Activated T-helper 17 cell treated with anti-CD3 and anti-CD28 coated beads, Interleukin-2, amount 50 U/mL, for 72 hours (primary cell): ENCODE results near the gene GINS2. TPM values are rescaled to one million over a fixed set of nuclear protein-coding genes. Genes with fewer than 3 reads are reported as not detected.

ENCODE experiments used
- ATAC-seq: fragments of 150-1000 bp; cut with Tn5 transposase; replicated peaks from 2 replicates; pipeline ENCODE4 v1.10.0; 2021; ENCODE audit warnings: mild to moderate bottlenecking, moderate library complexity
- H3K27ac Mint-ChIP-seq: one replicate; pipeline ENCODE4 v1.8.0; 2022; ENCODE audit warnings: mixed read lengths
- H3K27me3 Mint-ChIP-seq: one replicate; pipeline ENCODE4 v1.8.0; 2022; ENCODE audit warnings: mixed read lengths
- H3K36me3 Mint-ChIP-seq: one replicate; pipeline ENCODE4 v1.8.0; 2022; ENCODE audit warnings: low read depth, mild to moderate bottlenecking, mixed read lengths
- H3K4me1 Mint-ChIP-seq: one replicate; pipeline ENCODE4 v1.8.0; 2022; ENCODE audit warnings: mixed read lengths
- H3K4me3 Mint-ChIP-seq: one replicate; pipeline ENCODE4 v1.8.0; 2022; ENCODE audit warnings: mild to moderate bottlenecking, mixed read lengths
- H3K9me3 Mint-ChIP-seq: one replicate; pipeline ENCODE4 v1.8.0; 2022; ENCODE audit warnings: mixed read lengths
- total RNA-seq, 2 donors: library from RNA; stranded (reverse); gene quantifications; one replicate each; pipeline ENCODE4 v1.2.3, GENCODE V29; 2022

Gene GINS2
- total RNA-seq, 2 donors from 2014 or later = 39.1 to 64.2 TPM

DNA sequence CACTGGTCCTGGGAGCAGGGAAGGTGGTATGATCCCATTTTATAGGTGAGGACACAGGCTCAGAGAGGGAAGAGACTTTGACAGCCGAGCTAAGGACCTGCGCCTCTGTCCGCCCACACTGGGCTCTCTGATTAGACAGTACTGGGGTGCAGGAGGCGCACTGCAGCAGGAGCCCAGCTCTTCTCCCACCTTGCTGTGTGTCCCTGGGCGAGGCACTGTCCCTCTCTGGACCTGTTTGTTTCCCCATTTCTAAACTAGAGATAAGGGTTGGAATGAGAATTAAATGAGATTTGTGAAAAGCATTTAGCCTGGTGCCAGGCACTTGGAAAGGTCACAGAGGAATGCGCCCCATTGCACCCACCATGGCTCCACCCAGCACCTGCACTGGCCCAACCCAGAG, 19.6 kb upstream of the GINS2 start:
- Mint-ChIP-seq H3K4me3 (no peak overlapping the region), H3K4me1 (no peaks in the 10 kb centered on the region), H3K27me3 (no peaks in the 10 kb centered on the region), H3K36me3 (no peaks in the 10 kb centered on the region), H3K27ac (no peak overlapping the region), H3K9me3 (no peaks in the 10 kb centered on the region)
- no peak for ATAC-seq

GRCh38 chr16:85707528-85708095, 18.9 kb upstream of the GINS2 start:
- Mint-ChIP-seq H3K9me3 (no peaks in the 10 kb centered on the region), H3K4me1 (no peaks in the 10 kb centered on the region), H3K27ac (no peak overlapping the region), H3K4me3 (no peak overlapping the region), H3K36me3 (no peaks in the 10 kb centered on the region), H3K27me3 (no peaks in the 10 kb centered on the region)
- ATAC-seq = no peak

DNA sequence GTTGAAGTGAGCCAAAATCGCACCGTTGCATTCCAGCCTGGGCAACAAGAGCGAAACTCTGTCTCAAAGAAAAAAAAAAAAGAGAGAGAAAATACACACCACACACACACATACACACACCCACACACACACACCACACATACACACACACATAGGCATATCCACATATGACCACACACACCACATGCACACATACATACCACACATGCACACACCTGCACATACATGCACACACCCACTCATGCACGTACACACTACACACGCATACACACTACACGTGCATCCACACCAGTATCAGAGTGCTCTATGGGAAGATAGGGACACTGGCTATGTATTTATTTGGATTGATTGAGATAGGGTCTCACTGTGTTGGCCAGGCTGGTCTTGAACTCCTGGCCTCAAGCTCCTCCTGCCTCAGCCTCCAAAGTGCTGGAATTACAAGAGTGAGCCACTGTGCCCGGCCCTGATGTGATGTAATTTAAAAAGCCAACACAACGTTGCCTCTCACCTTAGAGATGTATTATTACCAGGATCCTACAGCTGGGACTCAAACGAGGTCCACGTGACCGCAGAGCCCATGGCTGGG, 17.8 kb upstream of the GINS2 start:
- Mint-ChIP-seq H3K27me3 (no peaks in the 10 kb centered on the region), H3K4me1 (no peaks in the 10 kb centered on the region), H3K4me3 (no peak overlapping the region), H3K36me3 (no peaks in the 10 kb centered on the region), H3K27ac (no peak overlapping the region), H3K9me3 (no peaks in the 10 kb centered on the region)
- no peak for ATAC-seq

GRCh38 chr16:85704900-85705846, 16.4 kb upstream of the GINS2 start:
- Mint-ChIP-seq H3K4me1 (no peaks in the 10 kb centered on the region), H3K27me3 (no peaks in the 10 kb centered on the region), H3K4me3 (no peak overlapping the region), H3K36me3 (no peaks in the 10 kb centered on the region), H3K9me3 (no peaks in the 10 kb centered on the region), H3K27ac (no peak overlapping the region)
- no peak for ATAC-seq

- no peaks in the 10 kb centered on the region for H3K36me3 Mint-ChIP-seq
- H3K27me3 Mint-ChIP-seq = no peaks in the 10 kb centered on the region
- no peak overlapping the region for H3K4me3 Mint-ChIP-seq
- no peak overlapping the region for H3K27ac Mint-ChIP-seq
- ATAC-seq = no peak
- H3K4me1 Mint-ChIP-seq = no peaks in the 10 kb centered on the region
- no peaks in the 10 kb centered on the region for H3K9me3 Mint-ChIP-seq
Measured at GRCh38 chr16:85704011-85704410, 15.3 kb upstream of the GINS2 start.

DNA sequence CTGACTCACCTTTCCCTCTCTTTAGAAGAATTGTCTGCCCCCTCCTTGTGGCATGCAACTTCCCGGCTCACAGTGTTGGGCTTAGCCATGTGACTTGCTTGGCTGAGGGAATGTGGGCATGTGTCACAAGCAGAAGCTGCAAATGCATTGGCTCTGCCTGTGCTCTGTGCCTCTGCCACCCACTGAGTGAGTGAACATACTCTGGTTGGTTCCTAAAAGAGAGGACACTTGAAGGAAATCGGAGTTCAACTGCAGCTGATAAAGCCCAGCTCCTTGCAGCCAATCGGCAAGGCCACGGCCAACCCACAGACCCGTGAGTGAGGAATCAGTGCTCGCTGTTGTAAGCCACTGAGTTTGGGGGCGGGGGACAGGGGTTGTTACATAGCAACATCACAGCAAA, 10.9 kb upstream of the GINS2 start:
- H3K4me1 Mint-ChIP-seq = no peaks in the 10 kb centered on the region
- H3K27me3 Mint-ChIP-seq = peaks cover 3% of the 10 kb centered on the region
- no peaks in the 10 kb centered on the region for H3K9me3 Mint-ChIP-seq
- no peak overlapping the region for H3K27ac Mint-ChIP-seq
- H3K36me3 Mint-ChIP-seq = no peaks in the 10 kb centered on the region
- no peak overlapping the region for H3K4me3 Mint-ChIP-seq
- no peak for ATAC-seq

DNA sequence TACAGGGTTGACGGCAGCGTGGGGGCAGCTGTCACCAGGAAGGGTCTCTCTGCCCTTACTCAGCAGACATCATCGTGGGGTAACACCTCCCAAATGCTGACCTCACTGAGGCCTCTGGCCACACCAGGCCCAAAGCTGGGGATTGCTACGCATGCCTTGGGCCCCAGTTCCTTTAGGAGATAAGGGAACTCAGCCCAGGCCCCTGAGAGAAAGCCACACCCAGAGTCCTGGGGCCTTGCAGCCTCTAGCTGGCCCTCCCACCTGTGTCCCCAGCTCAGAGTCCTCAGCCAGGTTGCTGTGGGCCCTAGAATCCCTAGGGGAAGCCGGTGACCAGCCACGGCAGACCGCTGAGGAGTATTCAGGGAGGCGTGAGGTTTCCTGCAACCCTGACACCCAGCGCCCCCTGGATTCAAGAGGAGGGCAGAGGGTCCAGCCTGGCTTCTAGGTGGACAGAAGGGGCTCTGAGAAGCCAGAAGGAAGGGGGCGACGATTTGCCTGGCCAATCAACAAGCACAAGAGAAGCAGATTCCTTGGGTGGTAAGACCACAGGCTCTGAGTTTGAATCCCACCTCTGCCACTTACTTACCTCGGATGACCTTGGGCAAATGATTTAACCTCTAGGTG, 10.3 kb upstream of the GINS2 start:
- Mint-ChIP-seq H3K27ac (no peak overlapping the region), H3K9me3 (no peaks in the 10 kb centered on the region), H3K4me3 (no peak overlapping the region), H3K36me3 (no peaks in the 10 kb centered on the region), H3K4me1 (no peaks in the 10 kb centered on the region), H3K27me3 (peaks cover 3% of the 10 kb centered on the region)
- ATAC-seq = no peak

DNA sequence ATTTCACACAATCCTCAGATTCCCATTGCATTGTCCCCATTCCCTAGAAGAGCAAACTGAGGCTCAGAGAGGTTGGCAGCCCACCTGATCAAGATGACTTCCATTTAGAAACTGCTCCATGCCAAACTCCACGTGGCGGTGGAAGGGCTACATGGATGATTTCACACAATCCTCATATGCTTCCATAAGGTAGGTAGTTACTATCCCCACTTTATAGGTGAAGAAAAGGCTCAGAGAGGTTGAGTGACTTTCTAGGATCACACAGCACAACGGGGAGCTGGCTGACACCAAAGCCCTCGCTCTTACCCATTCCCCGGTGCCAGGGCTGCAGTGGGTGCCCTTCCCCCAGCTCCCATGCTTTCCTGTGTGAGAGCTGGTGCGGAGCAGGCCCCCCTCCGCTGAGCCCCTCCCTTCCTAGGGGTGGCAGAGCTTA, 9.7 kb upstream of the GINS2 start:
- no peak overlapping the region for H3K4me3 Mint-ChIP-seq
- no peaks in the 10 kb centered on the region for H3K4me1 Mint-ChIP-seq
- H3K27me3 Mint-ChIP-seq = peaks cover 3% of the 10 kb centered on the region
- H3K9me3 Mint-ChIP-seq = no peaks in the 10 kb centered on the region
- no peak for ATAC-seq
- H3K27ac Mint-ChIP-seq = no peak overlapping the region
- H3K36me3 Mint-ChIP-seq = no peaks in the 10 kb centered on the region

- Mint-ChIP-seq H3K9me3 (no peaks in the 10 kb centered on the region), H3K36me3 (no peaks in the 10 kb centered on the region), H3K4me3 (no peak overlapping the region), H3K27ac (no peak overlapping the region), H3K4me1 (no peaks in the 10 kb centered on the region), H3K27me3 (peaks cover 3% of the 10 kb centered on the region)
- no peak for ATAC-seq
Measured at GRCh38 chr16:85697431-85697830, 8.7 kb upstream of the GINS2 start.

- no peak for ATAC-seq
- H3K27ac Mint-ChIP-seq = no peak overlapping the region
- no peaks in the 10 kb centered on the region for H3K9me3 Mint-ChIP-seq
- no peak overlapping the region for H3K4me3 Mint-ChIP-seq
- peaks cover 3% of the 10 kb centered on the region for H3K27me3 Mint-ChIP-seq
- H3K36me3 Mint-ChIP-seq = no peaks in the 10 kb centered on the region
- no peaks in the 10 kb centered on the region for H3K4me1 Mint-ChIP-seq
Measured at GRCh38 chr16:85696781-85697180, 8.0 kb upstream of the GINS2 start.

- H3K36me3 Mint-ChIP-seq = no peaks in the 10 kb centered on the region
- ATAC-seq = no peak
- H3K9me3 Mint-ChIP-seq = no peaks in the 10 kb centered on the region
- H3K27ac Mint-ChIP-seq = no peak overlapping the region
- H3K4me1 Mint-ChIP-seq = no peaks in the 10 kb centered on the region
- no peak overlapping the region for H3K4me3 Mint-ChIP-seq
- H3K27me3 Mint-ChIP-seq = peaks cover 3% of the 10 kb centered on the region
Measured at GRCh38 chr16:85695196-85696128, 6.7 kb upstream of the GINS2 start.

DNA sequence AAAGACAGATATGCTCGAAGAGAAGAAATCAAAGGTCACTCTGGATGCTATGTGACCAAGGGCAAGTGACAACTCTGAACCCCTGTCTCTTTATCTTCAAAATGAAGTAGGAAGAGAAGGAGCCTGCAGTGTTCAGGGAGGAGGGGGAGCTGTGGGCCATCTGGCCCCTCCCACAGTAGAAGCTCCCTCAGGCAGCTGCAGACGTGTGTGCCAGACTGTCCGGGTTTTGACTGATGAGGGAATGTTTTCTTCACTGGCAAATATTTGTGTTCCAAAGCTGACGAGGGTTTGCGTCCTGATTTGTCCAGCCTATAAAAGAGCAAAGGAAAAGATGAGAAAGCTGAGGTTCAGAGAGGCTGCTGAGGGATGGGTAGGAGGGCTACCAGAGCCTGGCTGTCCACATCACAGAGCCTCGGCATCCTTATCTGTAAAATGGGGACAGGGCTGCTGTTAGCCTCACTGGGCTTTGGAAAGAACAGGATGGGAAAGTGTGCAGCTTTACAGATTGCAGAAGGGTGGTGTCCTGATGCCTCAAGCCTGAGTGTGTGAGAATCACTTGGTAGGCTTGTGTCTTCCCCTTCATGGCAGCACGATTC, 1.8 kb upstream of the GINS2 start:
- Mint-ChIP-seq H3K9me3 (no peaks in the 10 kb centered on the region), H3K4me1 (no peaks in the 10 kb centered on the region), H3K27me3 (no peaks in the 10 kb centered on the region), H3K4me3 (no peak overlapping the region), H3K27ac (no peak overlapping the region), H3K36me3 (peaks cover 27% of the 10 kb centered on the region)
- no peak for ATAC-seq

- no peaks in the 10 kb centered on the region for H3K9me3 Mint-ChIP-seq
- no peaks in the 10 kb centered on the region for H3K4me1 Mint-ChIP-seq
- peaks cover 33% of the 10 kb centered on the region for H3K36me3 Mint-ChIP-seq
- no peak for ATAC-seq
- no peak overlapping the region for H3K27ac Mint-ChIP-seq
- no peak overlapping the region for H3K4me3 Mint-ChIP-seq
- no peaks in the 10 kb centered on the region for H3K27me3 Mint-ChIP-seq
Measured at GRCh38 chr16:85689950-85690320, 1.2 kb upstream of the GINS2 start.
